A673 (cell line): ENCODE results near the gene PRKAG2. TPM values are rescaled to one million over a fixed set of nuclear protein-coding genes. Genes with fewer than 3 reads are reported as not detected.

Experiments
- BruUV-seq: library from RNA; stranded (reverse); fragments of 400-500 nt; replicated peaks from 2 replicates; lab custom pipeline; 2021; lab: Mats Ljungman, UMichigan
- CTCF ChIA-PET: fragments of 300-600 bp; sonication (Branson Sonifier 250); formaldehyde crosslinking; loops from one replicate; lab custom pipeline; 2022; ENCODE audit warnings: antibody characterized with exemption; lab: Charles Lee
- POLR2A ChIA-PET: fragments of 300-600 bp; sonication (Branson Sonifier 250); formaldehyde crosslinking; loops from one replicate; lab custom pipeline; 2022; ENCODE audit warnings: antibody characterized with exemption; ENCODE audit not compliant: low non-redundant PET; lab: Charles Lee
- DNase-seq: peaks from one replicate; pipeline ENCODE4 v3.0.0-alpha.2; 2015; ENCODE audit warnings: low spot score
- H3K27ac ChIP-seq: fragments of 200-600 bp; sonication (generic); 2 replicates; pipeline ENCODE4 v1.5.1; 2016; ENCODE audit warnings: mixed run types, low read depth, mild to moderate bottlenecking, mixed read lengths, antibody characterized with exemption, low read length; ENCODE audit not compliant: poor library complexity, severe bottlenecking
- H3K27me3 ChIP-seq: fragments of 200-600 bp; sonication (generic); replicated peaks from 2 replicates; pipeline ENCODE4 v1.6.1; 2017; ENCODE audit warnings: mixed run types, low read depth, mild to moderate bottlenecking, mixed read lengths, antibody characterized with exemption, low read length; ENCODE audit not compliant: insufficient read depth, poor library complexity
- H3K36me3 ChIP-seq: fragments of 200-600 bp; sonication (generic); 2 replicates; pipeline ENCODE4 v1.6.1; 2016; ENCODE audit warnings: mixed run types, mild to moderate bottlenecking, mixed read lengths, antibody characterized with exemption, low read length; ENCODE audit not compliant: insufficient read depth, poor library complexity, severe bottlenecking
- H3K4me1 ChIP-seq: fragments of 200-600 bp; sonication (generic); 2 replicates; pipeline ENCODE4 v1.6.1; 2017; ENCODE audit warnings: mixed run types, mild to moderate bottlenecking, mixed read lengths, antibody characterized with exemption, low read length; ENCODE audit not compliant: insufficient read depth, poor library complexity, severe bottlenecking
- H3K4me3 ChIP-seq: fragments of 200-600 bp; sonication (generic); 2 replicates; pipeline ENCODE4 v1.5.1; 2016; ENCODE audit warnings: low read depth, mixed run types, mild to moderate bottlenecking, mixed read lengths, low read length; ENCODE audit not compliant: poor library complexity, severe bottlenecking
- H3K9me3 ChIP-seq: fragments of 200-600 bp; sonication (generic); 2 replicates; pipeline ENCODE4 v1.6.1; 2016; ENCODE audit warnings: mixed run types, low read depth, mild to moderate bottlenecking, mixed read lengths, antibody characterized with exemption, low read length; ENCODE audit not compliant: poor library complexity, severe bottlenecking
- CTCF ChIP-seq: fragments of 300-800, 200-600 bp; sonication (generic); conservative IDR thresholded peaks from 2 replicates; pipeline ENCODE4 v1.5.1; 2017; ENCODE audit warnings: low read depth, mild to moderate bottlenecking, antibody characterized with exemption, low read length, moderate library complexity, mixed read lengths
- EZH2 ChIP-seq: fragments of 200-600 bp; sonication (generic); IDR thresholded peaks from 2 replicates; pipeline ENCODE4 v1.6.1; 2017; ENCODE audit warnings: borderline replicate concordance, low read depth, mild to moderate bottlenecking, mixed read lengths, antibody characterized with exemption, low read length; ENCODE audit not compliant: poor library complexity, severe bottlenecking
- intact Hi-C: fragments of 100-400 bp; cut with micrococcal nuclease; formaldehyde crosslinking; loops from one replicate; pipeline ENCODE4 v1.10.0; 2022; ENCODE audit not compliant: unreplicated experiment
- total RNA-seq: library from RNA; stranded (reverse); gene quantifications from 2 replicates; pipeline ENCODE4 v1.2.3, GENCODE V29; 2021

Gene PRKAG2
- total RNA-seq, 1 experiment from 2014 or later, result 11.6 TPM

- BruUV-seq, result no TSS peak
- intact Hi-C loops, result no loop called here
- ChIA-PET CTCF (no interaction called here), POLR2A (no interaction called here)
- no peak for TF ChIP-seq CTCF
- TF ChIP-seq EZH2, result no peak
- Histone ChIP-seq H3K4me1 (peaks cover 14% of the 10 kb centered on the region), H3K36me3 (no peaks in the 10 kb centered on the region), H3K9me3 (no peaks in the 10 kb centered on the region), H3K4me3 (no peak overlapping the region), H3K27me3 (no peaks in the 10 kb centered on the region), H3K27ac (no peak overlapping the region)
- DNase-seq, result no peak
Observed at GRCh38 chr7:151511946-151512345, 365.0 kb downstream of the PRKAG2 start.

- no peaks in the 10 kb centered on the region for H3K9me3 ChIP-seq
- no TSS peak for BruUV-seq
- ChIA-PET CTCF (no interaction called here), POLR2A (no interaction called here)
- H3K27ac ChIP-seq, result no peak overlapping the region
- no peaks in the 10 kb centered on the region for H3K27me3 ChIP-seq
- H3K4me1 ChIP-seq, result peaks cover 20% of the 10 kb centered on the region
- TF ChIP-seq CTCF (no peak), EZH2 (no peak)
- DNase-seq, result no peak
- intact Hi-C loops, result no loop called here
- no peaks in the 10 kb centered on the region for H3K36me3 ChIP-seq
- no peak overlapping the region for H3K4me3 ChIP-seq
Observed at GRCh38 chr7:151511270-151511669, 365.6 kb downstream of the PRKAG2 start.

GRCh38 chr7:151509670-151510333 lies 367.1 kb downstream of the PRKAG2 start:
- TF ChIP-seq CTCF, result no peak
- TF ChIP-seq EZH2, result no peak
- Histone ChIP-seq H3K4me1 (peaks cover 20% of the 10 kb centered on the region), H3K36me3 (no peaks in the 10 kb centered on the region), H3K4me3 (no peak overlapping the region), H3K27me3 (no peaks in the 10 kb centered on the region), H3K9me3 (no peaks in the 10 kb centered on the region), H3K27ac (no peak overlapping the region)
- DNase-seq, result no peak
- no TSS peak for BruUV-seq
- intact Hi-C loops, result no loop called here
- CTCF ChIA-PET, result no interaction called here
- POLR2A ChIA-PET, result no interaction called here
